GM10248 (cell line): Measurements from ENCODE around the gene PMEPA1.

Experiments used
- CTCF ChIA-PET: fragments of 300-600 bp; sonication (Branson Sonifier 250); formaldehyde crosslinking; extraction: SDS; loops from one replicate; lab custom pipeline; 2021; ENCODE audit warnings: antibody characterized with exemption; lab: Yijun Ruan, JAX
- POLR2A ChIA-PET: fragments of 350-650 bp; sonication (Branson Sonifier 250); formaldehyde crosslinking; extraction: SDS; loops from one replicate; lab custom pipeline; 2020; ENCODE audit warnings: antibody characterized with exemption; lab: Yijun Ruan, JAX
- DNase-seq: peaks from one replicate; pipeline ENCODE4 v3.0.0; 2012; ENCODE audit errors: extremely low spot score
- CTCF ChIP-seq: IDR thresholded peaks from 2 replicates; pipeline ENCODE4 v1.5.1; 2012; ENCODE audit warnings: mild to moderate bottlenecking, low read depth; ENCODE audit errors: extremely low read depth, missing control alignments, control extremely low read depth

The PMEPA1 gene

GRCh38 chr20:57601211-57601570 is 108.6 kb downstream of the PMEPA1 start:
- TF ChIP-seq CTCF = no peak
- POLR2A ChIA-PET = no interaction called here
- no peak for DNase-seq
- CTCF ChIA-PET = interaction anchor here (1.1 to 10.8 kb wide), 7 partner anchors 10 to 624 kb away, joined by 3 to 87 read pairs (median 5); no protein-coding TSS in a partner anchor

GRCh38 chr20:57600320-57601210 is 109.2 kb downstream of the PMEPA1 start:
- DNase-seq = no peak
- no peak for TF ChIP-seq CTCF
- POLR2A ChIA-PET = no interaction called here
- CTCF ChIA-PET = interaction anchor here (0.7 to 10.8 kb wide), 7 partner anchors 19 to 1854 kb away, joined by 3 to 87 read pairs (median 5); no protein-coding TSS in a partner anchor

- CTCF ChIA-PET = interaction anchor here (1.2 to 10.8 kb wide), 5 partner anchors 8 to 611 kb away, joined by 3 to 87 read pairs (median 15); no protein-coding TSS in a partner anchor
- DNase-seq = no peak
- POLR2A ChIA-PET = no interaction called here
- TF ChIP-seq CTCF = no peak
Measured at GRCh38 chr20:57598491-57598890, 111.3 kb downstream of the PMEPA1 start.
